ENCODE measurements around the gene FLNB.

Gene FLNB

GRCh38 chr3:57989646-57990045 is 18.6 kb upstream of the FLNB start:
- Histone ChIP-seq H3K27me3 (replicated peaks) (no peaks in the 10 kb centered on the region), H3K27ac (no peak overlapping the region), H3K4me3 (ENCODE audit: low read depth, low read length) (no peak overlapping the region), H3K36me3 (replicated peaks) (no peaks in the 10 kb centered on the region)
- TF ChIP-seq CTCF (IDR thresholded peaks at IDR 0.05; ENCODE audit: low read depth, low read length, missing control alignments), result no peak
- no peak for DNase-seq
- in situ Hi-C loops (cut with HindIII; ENCODE audit: low pct_ligation_motif_present, low sequenced_read_pairs), result no loop called here

GRCh38 chr3:57992452-57993213 is 15.6 kb upstream of the FLNB start:
- in situ Hi-C loops (cut with HindIII; ENCODE audit: low pct_ligation_motif_present, low sequenced_read_pairs), result no loop called here
- no peak for DNase-seq
- Histone ChIP-seq H3K27me3 (replicated peaks) (no peaks in the 10 kb centered on the region), H3K27ac (no peak overlapping the region), H3K36me3 (replicated peaks) (no peaks in the 10 kb centered on the region), H3K4me3 (ENCODE audit: low read depth, low read length) (no peak overlapping the region)
- TF ChIP-seq CTCF (IDR thresholded peaks at IDR 0.05; ENCODE audit: low read depth, low read length, missing control alignments), result no peak

GRCh38 chr3:57998366-57999283 is 9.6 kb upstream of the FLNB start:
- no peaks in the 10 kb centered on the region for H3K36me3 ChIP-seq (replicated peaks)
- no peak overlapping the region for H3K4me3 ChIP-seq (ENCODE audit: low read depth, low read length)
- in situ Hi-C loops (cut with HindIII; ENCODE audit: low pct_ligation_motif_present, low sequenced_read_pairs), result no loop called here
- no peak overlapping the region for H3K27ac ChIP-seq
- no peak for TF ChIP-seq CTCF (IDR thresholded peaks at IDR 0.05; ENCODE audit: low read depth, low read length, missing control alignments)
- H3K27me3 ChIP-seq (replicated peaks), result no peaks in the 10 kb centered on the region
- DNase-seq, result peak; percentile 52

GRCh38 chr3:57999417-58000115 is 8.7 kb upstream of the FLNB start:
- Histone ChIP-seq H3K27me3 (replicated peaks) (no peaks in the 10 kb centered on the region), H3K27ac (no peak overlapping the region), H3K4me3 (ENCODE audit: low read depth, low read length) (no peak overlapping the region), H3K36me3 (replicated peaks) (no peaks in the 10 kb centered on the region)
- no peak for DNase-seq
- TF ChIP-seq CTCF (IDR thresholded peaks at IDR 0.05; ENCODE audit: low read depth, low read length, missing control alignments), result no peak
- in situ Hi-C loops (cut with HindIII; ENCODE audit: low pct_ligation_motif_present, low sequenced_read_pairs), result loop anchor here (25.0 kb wide), 1 partner anchor 163 kb away; no protein-coding TSS in a partner anchor

- in situ Hi-C loops (cut with HindIII; ENCODE audit: low pct_ligation_motif_present, low sequenced_read_pairs), result loop anchor here (25.0 kb wide), 1 partner anchor 162 kb away; no protein-coding TSS in a partner anchor
- no peak for TF ChIP-seq CTCF (IDR thresholded peaks at IDR 0.05; ENCODE audit: low read depth, low read length, missing control alignments)
- H3K27me3 ChIP-seq (replicated peaks), result no peaks in the 10 kb centered on the region
- no peak overlapping the region for H3K27ac ChIP-seq
- H3K4me3 ChIP-seq (ENCODE audit: low read depth, low read length), result no peak overlapping the region
- H3K36me3 ChIP-seq (replicated peaks), result no peaks in the 10 kb centered on the region
- no peak for DNase-seq
Measured at GRCh38 chr3:58000306-58001085, 7.7 kb upstream of the FLNB start.
